ENCODE results near the gene FAM222A.

DNA sequence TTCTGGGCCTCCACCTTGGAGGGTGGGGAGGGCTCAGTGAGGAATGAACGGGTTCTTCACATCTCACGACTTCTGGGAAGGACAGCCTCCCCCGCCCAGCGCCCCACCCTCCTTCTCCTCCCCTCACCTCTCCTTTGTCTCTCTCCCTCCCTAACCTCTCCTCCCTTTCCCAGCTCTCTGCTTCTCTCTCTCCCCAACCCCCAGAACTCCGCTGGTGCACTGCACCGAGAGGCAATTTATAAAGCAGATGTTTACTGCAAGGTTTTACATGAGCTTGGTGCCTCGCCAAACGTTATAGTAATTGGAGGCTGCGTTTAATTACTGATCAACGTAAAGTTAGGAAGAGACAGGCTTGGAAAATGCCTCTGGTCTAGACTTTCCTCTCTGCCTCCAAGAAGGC lies 42.9 kb upstream of the FAM222A start:
- TF ChIP-seq, protein P1, sequence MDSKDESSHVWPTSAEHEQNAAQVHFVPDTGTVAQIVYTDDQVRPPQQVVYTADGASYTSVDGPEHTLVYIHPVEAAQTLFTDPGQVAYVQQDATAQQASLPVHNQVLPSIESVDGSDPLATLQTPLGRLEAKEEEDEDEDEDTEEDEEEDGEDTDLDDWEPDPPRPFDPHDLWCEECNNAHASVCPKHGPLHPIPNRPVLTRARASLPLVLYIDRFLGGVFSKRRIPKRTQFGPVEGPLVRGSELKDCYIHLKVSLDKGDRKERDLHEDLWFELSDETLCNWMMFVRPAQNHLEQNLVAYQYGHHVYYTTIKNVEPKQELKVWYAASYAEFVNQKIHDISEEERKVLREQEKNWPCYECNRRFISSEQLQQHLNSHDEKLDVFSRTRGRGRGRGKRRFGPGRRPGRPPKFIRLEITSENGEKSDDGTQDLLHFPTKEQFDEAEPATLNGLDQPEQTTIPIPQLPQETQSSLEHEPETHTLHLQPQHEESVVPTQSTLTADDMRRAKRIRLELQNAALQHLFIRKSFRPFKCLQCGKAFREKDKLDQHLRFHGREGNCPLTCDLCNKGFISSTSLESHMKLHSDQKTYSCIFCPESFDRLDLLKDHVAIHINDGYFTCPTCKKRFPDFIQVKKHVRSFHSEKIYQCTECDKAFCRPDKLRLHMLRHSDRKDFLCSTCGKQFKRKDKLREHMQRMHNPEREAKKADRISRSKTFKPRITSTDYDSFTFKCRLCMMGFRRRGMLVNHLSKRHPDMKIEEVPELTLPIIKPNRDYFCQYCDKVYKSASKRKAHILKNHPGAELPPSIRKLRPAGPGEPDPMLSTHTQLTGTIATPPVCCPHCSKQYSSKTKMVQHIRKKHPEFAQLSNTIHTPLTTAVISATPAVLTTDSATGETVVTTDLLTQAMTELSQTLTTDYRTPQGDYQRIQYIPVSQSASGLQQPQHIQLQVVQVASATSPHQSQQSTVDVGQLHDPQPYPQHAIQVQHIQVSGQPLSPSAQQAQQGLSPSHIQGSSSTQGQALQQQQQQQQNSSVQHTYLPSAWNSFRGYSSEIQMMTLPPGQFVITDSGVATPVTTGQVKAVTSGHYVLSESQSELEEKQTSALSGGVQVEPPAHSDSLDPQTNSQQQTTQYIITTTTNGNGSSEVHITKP (tag by site-specific recombination; IDR thresholded peaks at IDR 0.05): no peak
- TF ChIP-seq, protein P2, sequence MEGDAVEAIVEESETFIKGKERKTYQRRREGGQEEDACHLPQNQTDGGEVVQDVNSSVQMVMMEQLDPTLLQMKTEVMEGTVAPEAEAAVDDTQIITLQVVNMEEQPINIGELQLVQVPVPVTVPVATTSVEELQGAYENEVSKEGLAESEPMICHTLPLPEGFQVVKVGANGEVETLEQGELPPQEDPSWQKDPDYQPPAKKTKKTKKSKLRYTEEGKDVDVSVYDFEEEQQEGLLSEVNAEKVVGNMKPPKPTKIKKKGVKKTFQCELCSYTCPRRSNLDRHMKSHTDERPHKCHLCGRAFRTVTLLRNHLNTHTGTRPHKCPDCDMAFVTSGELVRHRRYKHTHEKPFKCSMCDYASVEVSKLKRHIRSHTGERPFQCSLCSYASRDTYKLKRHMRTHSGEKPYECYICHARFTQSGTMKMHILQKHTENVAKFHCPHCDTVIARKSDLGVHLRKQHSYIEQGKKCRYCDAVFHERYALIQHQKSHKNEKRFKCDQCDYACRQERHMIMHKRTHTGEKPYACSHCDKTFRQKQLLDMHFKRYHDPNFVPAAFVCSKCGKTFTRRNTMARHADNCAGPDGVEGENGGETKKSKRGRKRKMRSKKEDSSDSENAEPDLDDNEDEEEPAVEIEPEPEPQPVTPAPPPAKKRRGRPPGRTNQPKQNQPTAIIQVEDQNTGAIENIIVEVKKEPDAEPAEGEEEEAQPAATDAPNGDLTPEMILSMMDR (tag by site-specific recombination; IDR thresholded peaks at IDR 0.05): no peak
- TF ChIP-seq ZNF23 (tag by site-specific recombination; IDR thresholded peaks at IDR 0.05; ENCODE audit: borderline replicate concordance) (no peak), ZNF785 (tag by site-specific recombination; IDR thresholded peaks at IDR 0.05) (no peak), ZNF174 (tag by site-specific recombination; IDR thresholded peaks at IDR 0.05) (no peak), KLF8 (tag by site-specific recombination; IDR thresholded peaks at IDR 0.05) (no peak)
- TF ChIP-seq, protein P3, sequence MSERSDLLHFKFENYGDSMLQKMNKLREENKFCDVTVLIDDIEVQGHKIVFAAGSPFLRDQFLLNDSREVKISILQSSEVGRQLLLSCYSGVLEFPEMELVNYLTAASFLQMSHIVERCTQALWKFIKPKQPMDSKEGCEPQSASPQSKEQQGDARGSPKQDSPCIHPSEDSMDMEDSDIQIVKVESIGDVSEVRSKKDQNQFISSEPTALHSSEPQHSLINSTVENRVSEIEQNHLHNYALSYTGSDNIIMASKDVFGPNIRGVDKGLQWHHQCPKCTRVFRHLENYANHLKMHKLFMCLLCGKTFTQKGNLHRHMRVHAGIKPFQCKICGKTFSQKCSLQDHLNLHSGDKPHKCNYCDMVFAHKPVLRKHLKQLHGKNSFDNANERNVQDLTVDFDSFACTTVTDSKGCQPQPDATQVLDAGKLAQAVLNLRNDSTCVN (tag by site-specific recombination; optimal IDR thresholded peaks at IDR 0.05): no peak
- TF ChIP-seq, protein P4, sequence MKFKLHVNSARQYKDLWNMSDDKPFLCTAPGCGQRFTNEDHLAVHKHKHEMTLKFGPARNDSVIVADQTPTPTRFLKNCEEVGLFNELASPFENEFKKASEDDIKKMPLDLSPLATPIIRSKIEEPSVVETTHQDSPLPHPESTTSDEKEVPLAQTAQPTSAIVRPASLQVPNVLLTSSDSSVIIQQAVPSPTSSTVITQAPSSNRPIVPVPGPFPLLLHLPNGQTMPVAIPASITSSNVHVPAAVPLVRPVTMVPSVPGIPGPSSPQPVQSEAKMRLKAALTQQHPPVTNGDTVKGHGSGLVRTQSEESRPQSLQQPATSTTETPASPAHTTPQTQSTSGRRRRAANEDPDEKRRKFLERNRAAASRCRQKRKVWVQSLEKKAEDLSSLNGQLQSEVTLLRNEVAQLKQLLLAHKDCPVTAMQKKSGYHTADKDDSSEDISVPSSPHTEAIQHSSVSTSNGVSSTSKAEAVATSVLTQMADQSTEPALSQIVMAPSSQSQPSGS (tag by site-specific recombination; IDR thresholded peaks at IDR 0.05; ENCODE audit: low read depth): no peak
- TF ChIP-seq, protein P5, sequence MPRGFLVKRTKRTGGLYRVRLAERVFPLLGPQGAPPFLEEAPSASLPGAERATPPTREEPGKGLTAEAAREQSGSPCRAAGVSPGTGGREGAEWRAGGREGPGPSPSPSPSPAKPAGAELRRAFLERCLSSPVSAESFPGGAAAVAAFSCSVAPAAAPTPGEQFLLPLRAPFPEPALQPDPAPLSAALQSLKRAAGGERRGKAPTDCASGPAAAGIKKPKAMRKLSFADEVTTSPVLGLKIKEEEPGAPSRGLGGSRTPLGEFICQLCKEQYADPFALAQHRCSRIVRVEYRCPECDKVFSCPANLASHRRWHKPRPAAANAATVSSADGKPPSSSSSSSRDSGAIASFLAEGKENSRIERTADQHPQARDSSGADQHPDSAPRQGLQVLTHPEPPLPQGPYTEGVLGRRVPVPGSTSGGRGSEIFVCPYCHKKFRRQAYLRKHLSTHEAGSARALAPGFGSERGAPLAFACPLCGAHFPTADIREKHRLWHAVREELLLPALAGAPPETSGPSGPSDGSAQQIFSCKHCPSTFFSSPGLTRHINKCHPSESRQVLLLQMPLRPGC (tag by site-specific recombination; IDR thresholded peaks at IDR 0.05): no peak
- TF ChIP-seq, protein P6, sequence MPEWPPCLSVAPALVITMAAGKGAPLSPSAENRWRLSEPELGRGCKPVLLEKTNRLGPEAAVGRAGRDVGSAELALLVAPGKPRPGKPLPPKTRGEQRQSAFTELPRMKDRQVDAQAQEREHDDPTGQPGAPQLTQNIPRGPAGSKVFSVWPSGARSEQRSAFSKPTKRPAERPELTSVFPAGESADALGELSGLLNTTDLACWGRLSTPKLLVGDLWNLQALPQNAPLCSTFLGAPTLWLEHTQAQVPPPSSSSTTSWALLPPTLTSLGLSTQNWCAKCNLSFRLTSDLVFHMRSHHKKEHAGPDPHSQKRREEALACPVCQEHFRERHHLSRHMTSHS (tag by site-specific recombination; IDR thresholded peaks at IDR 0.05): no peak
- TF ChIP-seq, protein P7, sequence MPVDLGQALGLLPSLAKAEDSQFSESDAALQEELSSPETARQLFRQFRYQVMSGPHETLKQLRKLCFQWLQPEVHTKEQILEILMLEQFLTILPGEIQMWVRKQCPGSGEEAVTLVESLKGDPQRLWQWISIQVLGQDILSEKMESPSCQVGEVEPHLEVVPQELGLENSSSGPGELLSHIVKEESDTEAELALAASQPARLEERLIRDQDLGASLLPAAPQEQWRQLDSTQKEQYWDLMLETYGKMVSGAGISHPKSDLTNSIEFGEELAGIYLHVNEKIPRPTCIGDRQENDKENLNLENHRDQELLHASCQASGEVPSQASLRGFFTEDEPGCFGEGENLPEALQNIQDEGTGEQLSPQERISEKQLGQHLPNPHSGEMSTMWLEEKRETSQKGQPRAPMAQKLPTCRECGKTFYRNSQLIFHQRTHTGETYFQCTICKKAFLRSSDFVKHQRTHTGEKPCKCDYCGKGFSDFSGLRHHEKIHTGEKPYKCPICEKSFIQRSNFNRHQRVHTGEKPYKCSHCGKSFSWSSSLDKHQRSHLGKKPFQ (tag by site-specific recombination; IDR thresholded peaks at IDR 0.05): no peak

Measured in HEK293 (cell line).